GM12801 (cell line): ENCODE measurements around the gene HOGA1.

ENCODE experiments used
- CTCF ChIP-seq: IDR thresholded peaks from one replicate; pipeline ENCODE4 v1.5.1; 2011; ENCODE audit warnings: control low read depth; ENCODE audit not compliant: insufficient read length; ENCODE audit errors: extremely low read depth

Gene HOGA1

GRCh38 chr10:97601268-97602215 is 17.4 kb downstream of the HOGA1 start:
- no peak for TF ChIP-seq CTCF

- no peak for TF ChIP-seq CTCF
Measured at GRCh38 chr10:97607095-97607636, 23.0 kb downstream of the HOGA1 start.

- TF ChIP-seq CTCF = no peak
Measured at GRCh38 chr10:97608991-97609561, 24.9 kb downstream of the HOGA1 start.

GRCh38 chr10:97611473-97611872 is 27.3 kb downstream of the HOGA1 start:
- no peak for TF ChIP-seq CTCF

- TF ChIP-seq CTCF = no peak
Measured at GRCh38 chr10:97612386-97612785, 28.2 kb downstream of the HOGA1 start.

GRCh38 chr10:97618285-97618684 is 34.1 kb downstream of the HOGA1 start:
- no peak for TF ChIP-seq CTCF

- TF ChIP-seq CTCF = no peak
Measured at GRCh38 chr10:97618733-97619132, 34.5 kb downstream of the HOGA1 start.
